GM23248 (cell line): ENCODE measurements around the gene KDF1.

ENCODE experiments used
- EZH2 ChIP-seq: fragments of 200-600 bp; sonication (generic); IDR thresholded peaks from 2 replicates; pipeline ENCODE4 v1.6.1; 2018; ENCODE audit warnings: antibody characterized with exemption, mild to moderate bottlenecking; ENCODE audit not compliant: insufficient read depth, poor library complexity, severe bottlenecking
- EZH2phosphoT487 ChIP-seq: fragments of 200-600 bp; sonication (generic); IDR thresholded peaks from 2 replicates; pipeline ENCODE4 v1.6.1; 2018; ENCODE audit warnings: antibody characterized with exemption, moderate library complexity, mild to moderate bottlenecking, low read depth; ENCODE audit not compliant: insufficient read depth

DNA sequence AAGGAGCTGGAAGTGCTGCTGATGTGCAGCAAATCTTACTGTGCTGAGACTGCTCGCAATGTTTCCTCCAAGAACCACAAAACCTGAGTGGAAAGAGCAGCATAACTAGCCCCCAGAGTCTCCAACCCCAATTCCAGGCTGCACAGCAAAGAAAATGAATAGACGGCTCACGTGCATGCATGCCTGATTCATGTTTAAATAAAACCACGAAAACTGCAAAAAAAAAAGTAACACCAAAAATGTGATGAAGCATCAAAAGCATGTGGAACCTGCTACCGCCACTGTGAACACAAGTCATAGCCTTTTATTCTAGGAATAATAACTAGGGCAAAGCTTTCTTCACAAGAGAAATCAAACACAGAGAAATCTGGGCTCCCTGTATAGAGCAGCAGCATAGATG, 23.6 kb upstream of the KDF1 start:
- TF ChIP-seq EZH2 (no peak), EZH2phosphoT487 (no peak)
